WTC11 (cell line): Measurements from ENCODE around the gene JAZF1.

Experiments
- ATF3 ChIP-seq: sonication (generic); formaldehyde crosslinking; conservative IDR thresholded peaks from 2 replicates; pipeline ENCODE4 v1.8.1; 2022; ENCODE audit warnings: mild to moderate bottlenecking, missing genetic modification reagents
- CTCF ChIP-seq: fragments of 200-600 bp; IDR thresholded peaks from 2 replicates; pipeline ENCODE4 v1.8.0; 2022; ENCODE audit warnings: antibody characterized with exemption
- ELF4 ChIP-seq: sonication (generic); formaldehyde crosslinking; IDR thresholded peaks from 2 replicates; pipeline ENCODE4 v1.8.1; 2022; ENCODE audit warnings: low read depth, mild to moderate bottlenecking, moderate library complexity, missing genetic modification reagents
- HMGXB4 ChIP-seq: sonication (generic); formaldehyde crosslinking; IDR thresholded peaks from 2 replicates; pipeline ENCODE4 v1.8.1; 2023; ENCODE audit warnings: mild to moderate bottlenecking, moderate library complexity, missing genetic modification reagents
- NFATC4 ChIP-seq: fragments of 250-450 bp; sonication (Bioruptor Pico); IDR thresholded peaks from 2 replicates; pipeline ENCODE4 v1.9.0; 2021; ENCODE audit warnings: mild to moderate bottlenecking
- NFYB ChIP-seq: sonication (generic); formaldehyde crosslinking; conservative IDR thresholded peaks from 2 replicates; pipeline ENCODE4 v1.8.0; 2022; ENCODE audit warnings: low read depth, missing genetic modification reagents
- NR2C2 ChIP-seq: sonication (generic); formaldehyde crosslinking; IDR thresholded peaks from 2 replicates; pipeline ENCODE4 v1.8.0; 2022; ENCODE audit warnings: mild to moderate bottlenecking, missing genetic modification reagents
- SOX15 ChIP-seq: fragments of 250-450 bp; sonication (Bioruptor Pico); IDR thresholded peaks from 2 replicates; pipeline ENCODE4 v1.9.0; 2021; ENCODE audit warnings: mild to moderate bottlenecking
- ZNF317 ChIP-seq: sonication (generic); formaldehyde crosslinking; IDR thresholded peaks from 2 replicates; pipeline ENCODE4 v1.8.1; 2023; ENCODE audit warnings: low read depth, mild to moderate bottlenecking, moderate library complexity, missing genetic modification reagents, borderline replicate concordance
- ZNF423 ChIP-seq: fragments of 250-450 bp; sonication (Bioruptor Pico); IDR thresholded peaks from 2 replicates; pipeline ENCODE4 v2.1.2; 2022; ENCODE audit warnings: mild to moderate bottlenecking, moderate library complexity
- TF ChIP-seq, protein P1 (sequence below): sonication (generic); formaldehyde crosslinking; IDR thresholded peaks from 2 replicates; pipeline ENCODE4 v1.8.1; 2022; ENCODE audit warnings: low read depth, mild to moderate bottlenecking, moderate library complexity, missing genetic modification reagents, borderline replicate concordance
- TF ChIP-seq, protein P2 (sequence below): sonication (generic); formaldehyde crosslinking; IDR thresholded peaks from 2 replicates; pipeline ENCODE4 v1.8.1; 2023; ENCODE audit warnings: mild to moderate bottlenecking, missing genetic modification reagents, moderate library complexity
- TF ChIP-seq, protein P3 (sequence below): fragments of 250-450 bp; sonication (Bioruptor Pico); IDR thresholded peaks from 2 replicates; pipeline ENCODE4 v1.9.0; 2021; ENCODE audit warnings: mild to moderate bottlenecking

- no peak for TF ChIP-seq HMGXB4
- TF ChIP-seq NFYB (CRISPR knock-in tag), result no peak
- no peak for TF ChIP-seq ELF4 (CRISPR knock-in tag)
- no peak for TF ChIP-seq CTCF
- TF ChIP-seq, protein P1, sequence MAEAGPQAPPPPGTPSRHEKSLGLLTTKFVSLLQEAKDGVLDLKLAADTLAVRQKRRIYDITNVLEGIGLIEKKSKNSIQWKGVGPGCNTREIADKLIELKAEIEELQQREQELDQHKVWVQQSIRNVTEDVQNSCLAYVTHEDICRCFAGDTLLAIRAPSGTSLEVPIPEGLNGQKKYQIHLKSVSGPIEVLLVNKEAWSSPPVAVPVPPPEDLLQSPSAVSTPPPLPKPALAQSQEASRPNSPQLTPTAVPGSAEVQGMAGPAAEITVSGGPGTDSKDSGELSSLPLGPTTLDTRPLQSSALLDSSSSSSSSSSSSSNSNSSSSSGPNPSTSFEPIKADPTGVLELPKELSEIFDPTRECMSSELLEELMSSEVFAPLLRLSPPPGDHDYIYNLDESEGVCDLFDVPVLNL (CRISPR knock-in tag), result no peak
- TF ChIP-seq, protein P2, sequence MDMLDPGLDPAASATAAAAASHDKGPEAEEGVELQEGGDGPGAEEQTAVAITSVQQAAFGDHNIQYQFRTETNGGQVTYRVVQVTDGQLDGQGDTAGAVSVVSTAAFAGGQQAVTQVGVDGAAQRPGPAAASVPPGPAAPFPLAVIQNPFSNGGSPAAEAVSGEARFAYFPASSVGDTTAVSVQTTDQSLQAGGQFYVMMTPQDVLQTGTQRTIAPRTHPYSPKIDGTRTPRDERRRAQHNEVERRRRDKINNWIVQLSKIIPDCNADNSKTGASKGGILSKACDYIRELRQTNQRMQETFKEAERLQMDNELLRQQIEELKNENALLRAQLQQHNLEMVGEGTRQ (CRISPR knock-in tag), result no peak
- no peak for TF ChIP-seq NR2C2 (CRISPR knock-in tag)
- no peak for TF ChIP-seq ATF3 (CRISPR knock-in tag)
- TF ChIP-seq NFATC4 (CRISPR knock-in tag), result no peak
- no peak for TF ChIP-seq SOX15
- no peak for TF ChIP-seq ZNF317 (CRISPR knock-in tag)
- TF ChIP-seq, protein P3, sequence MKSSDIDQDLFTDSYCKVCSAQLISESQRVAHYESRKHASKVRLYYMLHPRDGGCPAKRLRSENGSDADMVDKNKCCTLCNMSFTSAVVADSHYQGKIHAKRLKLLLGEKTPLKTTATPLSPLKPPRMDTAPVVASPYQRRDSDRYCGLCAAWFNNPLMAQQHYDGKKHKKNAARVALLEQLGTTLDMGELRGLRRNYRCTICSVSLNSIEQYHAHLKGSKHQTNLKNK (CRISPR knock-in tag), result no peak
- TF ChIP-seq ZNF423 (CRISPR knock-in tag), result no peak
Measured at GRCh38 chr7:28133872-28134271, 46.7 kb downstream of the JAZF1 start.
